Panc1 (cell line): ENCODE results near the gene WLS. TPM values are rescaled to one million over a fixed set of nuclear protein-coding genes. Genes with fewer than 3 reads are reported as not detected.

Experiments
- ATAC-seq: fragments of 200-7000 bp; cut with Tn5 transposase; 2 replicates; pipeline ENCODE4 v1.9.1; 2020; ENCODE audit warnings: mild to moderate bottlenecking, moderate library complexity
- BruUV-seq: library from RNA; stranded (reverse); fragments of 400-500 nt; replicated peaks from 2 replicates; lab custom pipeline; 2021; lab: Mats Ljungman, UMichigan
- CTCF ChIA-PET: fragments of 300-600 bp; sonication (Branson Sonifier 250); formaldehyde crosslinking; loops from one replicate; lab custom pipeline; 2022; ENCODE audit warnings: antibody characterized with exemption; lab: Charles Lee
- POLR2A ChIA-PET: fragments of 300-600 bp; sonication (Branson Sonifier 250); formaldehyde crosslinking; loops from one replicate; lab custom pipeline; 2022; ENCODE audit warnings: antibody characterized with exemption; lab: Charles Lee
- DNase-seq: peaks from one replicate; pipeline ENCODE4 v3.0.0-alpha.2; 2010; ENCODE audit warnings: low read depth, low spot score
- H3K27ac ChIP-seq: 2 replicates; pipeline ENCODE4 v1.5.1; 2011; ENCODE audit warnings: mild to moderate bottlenecking, low read length, inconsistent platforms
- H3K27me3 ChIP-seq: fragments of 200-500 bp; sonication (Bioruptor generic); 2 replicates; pipeline ENCODE4 v1.6.0; 2014; ENCODE audit warnings: low read length, inconsistent platforms; ENCODE audit not compliant: control insufficient read depth, insufficient read depth
- H3K36me3 ChIP-seq: fragments of 200-500 bp; sonication (Bioruptor generic); 2 replicates; pipeline ENCODE4 v1.5.1; 2014; ENCODE audit warnings: inconsistent platforms, mild to moderate bottlenecking, low read length, moderate library complexity; ENCODE audit not compliant: control insufficient read depth, insufficient read depth
- H3K4me1 ChIP-seq: 2 replicates; pipeline ENCODE4 v1.5.1; 2011; ENCODE audit warnings: inconsistent platforms, mild to moderate bottlenecking, low read length, moderate library complexity; ENCODE audit not compliant: control insufficient read depth, insufficient read depth
- H3K4me3 ChIP-seq, 2 experiments: 2 replicates each; pipeline ENCODE4 v1.5.1; 2011 to 2012; ENCODE audit warnings: low read depth in 2 of 2, low read length in 2 of 2, mild to moderate bottlenecking in 2 of 2, inconsistent platforms in 1 of 2, moderate library complexity in 1 of 2
- H3K9me3 ChIP-seq: fragments of 200-500 bp; sonication (Bioruptor generic); 2 replicates; pipeline ENCODE4 v1.5.1; 2014; ENCODE audit warnings: low read depth, mild to moderate bottlenecking, inconsistent platforms, low read length, moderate library complexity; ENCODE audit not compliant: control insufficient read depth, insufficient read depth
- POLR2AphosphoS5 ChIP-seq: IDR thresholded peaks from 2 replicates; pipeline ENCODE4 v1.6.1; 2012; ENCODE audit warnings: mild to moderate bottlenecking, low read depth, low read length, moderate library complexity
- REST ChIP-seq, 2 experiments: IDR thresholded peaks; 2 replicates each; pipeline ENCODE4 v1.6.1; 2011 to 2012; ENCODE audit warnings: low read depth in 2 of 2, control low read depth in 1 of 2, low read length in 1 of 2, mild to moderate bottlenecking in 1 of 2, moderate library complexity in 1 of 2; ENCODE audit not compliant: insufficient read depth in 1 of 2
- SIN3A ChIP-seq: IDR thresholded peaks from 2 replicates; pipeline ENCODE4 v1.6.1; 2012; ENCODE audit warnings: low read depth, mild to moderate bottlenecking, low read length, moderate library complexity, borderline replicate concordance; ENCODE audit not compliant: insufficient read depth
- TCF7L2 ChIP-seq: IDR thresholded peaks from 2 replicates; pipeline ENCODE4 v1.6.1; 2011; ENCODE audit warnings: mild to moderate bottlenecking, low read depth, low read length, inconsistent platforms
- in situ Hi-C: cut with HindIII; loops from 2 replicates; pipeline ENCODE4 v1.10.0; 2016; ENCODE audit warnings: low sequenced_read_pairs, low pct_unique_long_range_greater_than_20kb
- intact Hi-C: fragments of 100-400 bp; cut with micrococcal nuclease; formaldehyde crosslinking; loops from one replicate; pipeline ENCODE4 v1.10.0; 2022; ENCODE audit not compliant: unreplicated experiment
- total RNA-seq: library from RNA; stranded (reverse); gene quantifications from one replicate; pipeline ENCODE4 v1.2.1, GENCODE V29; 2021; ENCODE audit not compliant: unreplicated experiment
- TF ChIP-seq, protein P1 (sequence below): fragments of 450-650 bp; IDR thresholded peaks from 2 replicates; pipeline ENCODE4 v1.5.1; 2017; ENCODE audit warnings: mild to moderate bottlenecking

Gene WLS
- total RNA-seq, 1 experiment from 2014 or later = 29.6 TPM

DNA sequence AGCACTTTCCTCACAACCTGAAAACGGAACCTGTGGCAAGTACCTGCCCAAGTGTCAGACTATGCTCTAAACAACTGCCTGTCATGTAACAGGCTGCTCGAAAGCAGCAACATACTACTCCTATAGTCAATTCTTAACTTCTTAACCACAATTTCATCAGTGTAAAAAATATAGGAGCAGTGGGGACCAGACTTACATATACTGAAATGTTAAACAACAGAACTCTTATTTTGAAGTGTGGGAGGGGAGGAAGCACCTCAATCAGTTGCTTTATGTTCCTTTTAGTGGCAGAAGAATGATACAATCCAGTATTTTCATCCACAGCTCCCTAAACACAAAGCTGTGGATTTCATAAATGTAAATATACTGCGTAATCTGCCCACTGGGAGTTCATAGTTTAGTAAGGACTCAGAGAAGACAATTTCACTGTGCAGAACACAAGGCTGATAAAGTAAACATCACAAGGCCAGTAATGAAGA, 44.2 kb downstream of the WLS start:
- in situ Hi-C loops = no loop called here
- CTCF ChIA-PET = no interaction called here
- POLR2A ChIA-PET = no interaction called here
- intact Hi-C loops = no loop called here
- no peak overlapping the region for H3K27ac ChIP-seq
- H3K9me3 ChIP-seq = no peaks in the 10 kb centered on the region
- H3K4me3 ChIP-seq = no peak overlapping the region
- H3K36me3 ChIP-seq = no peaks in the 10 kb centered on the region
- no peak for DNase-seq
- TF ChIP-seq SIN3A (no peak), POLR2AphosphoS5 (no peak), REST (IDR thresholded peaks at IDR 0.05; ENCODE audit: insufficient read depth in 1 of 2, low read depth in 2 of 2, low read length in 1 of 2) (no peak), TCF7L2 (no peak)
- TF ChIP-seq, protein P1, sequence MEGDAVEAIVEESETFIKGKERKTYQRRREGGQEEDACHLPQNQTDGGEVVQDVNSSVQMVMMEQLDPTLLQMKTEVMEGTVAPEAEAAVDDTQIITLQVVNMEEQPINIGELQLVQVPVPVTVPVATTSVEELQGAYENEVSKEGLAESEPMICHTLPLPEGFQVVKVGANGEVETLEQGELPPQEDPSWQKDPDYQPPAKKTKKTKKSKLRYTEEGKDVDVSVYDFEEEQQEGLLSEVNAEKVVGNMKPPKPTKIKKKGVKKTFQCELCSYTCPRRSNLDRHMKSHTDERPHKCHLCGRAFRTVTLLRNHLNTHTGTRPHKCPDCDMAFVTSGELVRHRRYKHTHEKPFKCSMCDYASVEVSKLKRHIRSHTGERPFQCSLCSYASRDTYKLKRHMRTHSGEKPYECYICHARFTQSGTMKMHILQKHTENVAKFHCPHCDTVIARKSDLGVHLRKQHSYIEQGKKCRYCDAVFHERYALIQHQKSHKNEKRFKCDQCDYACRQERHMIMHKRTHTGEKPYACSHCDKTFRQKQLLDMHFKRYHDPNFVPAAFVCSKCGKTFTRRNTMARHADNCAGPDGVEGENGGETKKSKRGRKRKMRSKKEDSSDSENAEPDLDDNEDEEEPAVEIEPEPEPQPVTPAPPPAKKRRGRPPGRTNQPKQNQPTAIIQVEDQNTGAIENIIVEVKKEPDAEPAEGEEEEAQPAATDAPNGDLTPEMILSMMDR = no peak
- BruUV-seq = no TSS peak
- H3K4me1 ChIP-seq = no peaks in the 10 kb centered on the region
- ATAC-seq = no peak
- H3K27me3 ChIP-seq = no peaks in the 10 kb centered on the region

- DNase-seq = no peak
- ChIA-PET CTCF (no interaction called here), POLR2A (no interaction called here)
- H3K27me3 ChIP-seq = no peaks in the 10 kb centered on the region
- no peak overlapping the region for H3K4me3 ChIP-seq
- no TSS peak for BruUV-seq
- no peaks in the 10 kb centered on the region for H3K36me3 ChIP-seq
- H3K4me1 ChIP-seq = no peaks in the 10 kb centered on the region
- no peak overlapping the region for H3K27ac ChIP-seq
- H3K9me3 ChIP-seq = no peaks in the 10 kb centered on the region
- TF ChIP-seq REST (IDR thresholded peaks at IDR 0.05; ENCODE audit: insufficient read depth in 1 of 2, low read depth in 2 of 2, low read length in 1 of 2) = no peak
- TF ChIP-seq POLR2AphosphoS5 = no peak
- intact Hi-C loops (no loop called here), in situ Hi-C loops (no loop called here)
- ATAC-seq = no peak
Measured at GRCh38 chr1:68185743-68186142, 46.6 kb downstream of the WLS start.
